ENCODE results near the gene CUTA. TPM values are rescaled to one million over a fixed set of nuclear protein-coding genes. Genes with fewer than 3 reads are reported as not detected.

Gene CUTA
- total RNA-seq, 3 donors from 2014 or later: 146 to 163 (median 151) TPM

- intact Hi-C loops (cut with DNase I, micrococcal nuclease): no loop called here
- no peak for TF ChIP-seq CTCF (IDR thresholded peaks at IDR 0.05)
- peaks cover 18% of the 10 kb centered on the region for H3K4me1 ChIP-seq (ENCODE audit: low read depth)
- peak; percentile 74 for ATAC-seq
- H3K9me3 ChIP-seq: no peaks in the 10 kb centered on the region
- H3K4me3 ChIP-seq: peak within 1 kb of the TSS; percentile 81
- peak; percentile 70 to 89 (median 82) for DNase-seq
- peaks cover 4% of the 10 kb centered on the region for H3K36me3 ChIP-seq (ENCODE audit: low read depth)
These were observed 6.9 kb downstream of the CUTA start, which contains the start of gene PHF1 for GRCh38 chr6:33410711-33411631. PHF1 (plus strand) TSS chr6:33411014; CDS start chr6:33412264, 1,250 bp downstream.

- Histone ChIP-seq H3K36me3 (ENCODE audit: low read depth) (no peaks in the 10 kb centered on the region), H3K4me3 (peak overlapping the region; percentile 81), H3K4me1 (ENCODE audit: low read depth) (peaks cover 16% of the 10 kb centered on the region), H3K9me3 (no peaks in the 10 kb centered on the region)
- DNase-seq (peak; percentile 95 to 99 (median 99)), ATAC-seq (peak; percentile 90)
- intact Hi-C loops (cut with DNase I, micrococcal nuclease): no loop called here
- no peak for TF ChIP-seq CTCF (IDR thresholded peaks at IDR 0.05)
These were observed 7.7 kb downstream of the CUTA start for GRCh38 chr6:33410050-33410710.

- Histone ChIP-seq H3K4me1 (ENCODE audit: low read depth) (peaks cover 9% of the 10 kb centered on the region), H3K9me3 (no peaks in the 10 kb centered on the region), H3K4me3 (no peak overlapping the region), H3K36me3 (ENCODE audit: low read depth) (no peaks in the 10 kb centered on the region)
- intact Hi-C loops (cut with DNase I, micrococcal nuclease): no loop called here
- TF ChIP-seq CTCF (IDR thresholded peaks at IDR 0.05): no peak
- ATAC-seq (no peak), DNase-seq (no peak)
These were observed 10.7 kb downstream of the CUTA start for GRCh38 chr6:33407132-33407718.

- H3K4me1 ChIP-seq (ENCODE audit: low read depth): no peaks in the 10 kb centered on the region
- DNase-seq (no peak), ATAC-seq (no peak)
- no peaks in the 10 kb centered on the region for H3K36me3 ChIP-seq (ENCODE audit: low read depth)
- intact Hi-C loops (cut with DNase I, micrococcal nuclease): no loop called here
- no peaks in the 10 kb centered on the region for H3K9me3 ChIP-seq
- no peak for TF ChIP-seq CTCF (IDR thresholded peaks at IDR 0.05)
- H3K4me3 ChIP-seq: no peak overlapping the region
These were observed 11.8 kb downstream of the CUTA start for GRCh38 chr6:33406126-33406525.

- DNase-seq (no peak), ATAC-seq (no peak)
- no peak for TF ChIP-seq CTCF (IDR thresholded peaks at IDR 0.05)
- intact Hi-C loops (cut with DNase I, micrococcal nuclease): no loop called here
- Histone ChIP-seq H3K4me3 (no peak overlapping the region), H3K4me1 (ENCODE audit: low read depth) (no peaks in the 10 kb centered on the region), H3K9me3 (no peaks in the 10 kb centered on the region), H3K36me3 (ENCODE audit: low read depth) (no peaks in the 10 kb centered on the region)
These were observed 12.4 kb downstream of the CUTA start for GRCh38 chr6:33405386-33405940.

Data from mucosa of descending colon (tissue), 3 donors.